CD14-positive monocyte (primary cell): ENCODE results near the gene EXOC4. TPM values are rescaled to one million over a fixed set of nuclear protein-coding genes. Genes with fewer than 3 reads are reported as not detected.

Experiments
- DNase-seq, 3 donors: peaks; one replicate each; pipeline ENCODE4 v3.0.0-alpha.2; 2011 to 2022
- H2AFZ ChIP-seq: 2 replicates; pipeline ENCODE4 v1.6.0; 2012; ENCODE audit warnings: mild to moderate bottlenecking, low read depth, low read length, inconsistent platforms; ENCODE audit not compliant: insufficient read depth, poor library complexity, severe bottlenecking
- H3K27ac ChIP-seq, 2 donors: 1 replicate in 1 of 2; 2 replicates in 1 of 2; pipeline ENCODE4 v1.5.1; 2012 to 2013; ENCODE audit warnings: low read length in 2 of 2, control low read depth in 1 of 2, inconsistent platforms in 1 of 2, low read depth in 1 of 2, mild to moderate bottlenecking in 1 of 2
- H3K27me3 ChIP-seq, 2 donors: one replicate each; pipeline versions ENCODE4 v1.6.0 to v1.6.1; 2011 to 2013; ENCODE audit warnings: low read length in 2 of 2; ENCODE audit not compliant: control insufficient read depth in 2 of 2, insufficient read depth in 2 of 2
- H3K36me3 ChIP-seq, 2 donors: replicated peaks in 1 of 2; 1 replicate in 1 of 2; 2 replicates in 1 of 2; pipeline versions ENCODE4 v1.5.1 to v1.6.1; 2012 to 2013; ENCODE audit warnings: low read length in 2 of 2, control low read depth in 1 of 2, inconsistent platforms in 1 of 2, mild to moderate bottlenecking in 1 of 2; ENCODE audit not compliant: insufficient read depth in 2 of 2, control insufficient read depth in 1 of 2
- H3K4me1 ChIP-seq, 2 donors: 1 replicate in 1 of 2; 2 replicates in 1 of 2; pipeline versions ENCODE4 v1.5.1 to v1.6.1; 2012 to 2013; ENCODE audit warnings: low read length in 2 of 2, control low read depth in 1 of 2, inconsistent platforms in 1 of 2, mild to moderate bottlenecking in 1 of 2, moderate library complexity in 1 of 2; ENCODE audit not compliant: insufficient read depth in 2 of 2, control insufficient read depth in 1 of 2
- H3K4me2 ChIP-seq: replicated peaks from 2 replicates; pipeline ENCODE3; 2012; ENCODE audit warnings: low read length, moderate library complexity, mild to moderate bottlenecking; ENCODE audit not compliant: poor library complexity, severe bottlenecking; ENCODE audit errors: extremely low read depth
- H3K4me3 ChIP-seq, 3 experiments: fragments of 200-600 bp in 1 of 3; sonication (generic) in 1 of 3; replicated peaks in 1 of 3; 1 replicate in 2 of 3; 2 replicates in 1 of 3; pipeline ENCODE4 v1.5.1; 2011 to 2013; ENCODE audit warnings: low read length in 3 of 3, mild to moderate bottlenecking in 3 of 3, control low read depth in 2 of 3, low read depth in 2 of 3, inconsistent platforms in 1 of 3, moderate library complexity in 1 of 3
- H3K79me2 ChIP-seq: 2 replicates; pipeline ENCODE4 v1.6.0; 2012; ENCODE audit warnings: mild to moderate bottlenecking, control low read depth, inconsistent platforms, low read length, moderate library complexity; ENCODE audit not compliant: insufficient read depth
- H3K9ac ChIP-seq: 2 replicates; pipeline ENCODE4 v1.6.0; 2017; ENCODE audit warnings: low read length, mild to moderate bottlenecking; ENCODE audit not compliant: insufficient read depth, poor library complexity, severe bottlenecking
- H3K9me3 ChIP-seq, 2 donors: replicated peaks in 1 of 2; 1 replicate in 1 of 2; 2 replicates in 1 of 2; pipeline versions ENCODE4 v1.5.1 to v1.6.1; 2012 to 2013; ENCODE audit warnings: low read length in 2 of 2, control low read depth in 1 of 2; ENCODE audit not compliant: control insufficient read depth in 1 of 2, insufficient read depth in 1 of 2
- H4K20me1 ChIP-seq: 2 replicates; pipeline ENCODE4 v1.6.0; 2012; ENCODE audit warnings: mild to moderate bottlenecking, low read length, control low read depth, moderate library complexity; ENCODE audit not compliant: insufficient read depth
- H3K27ac Mint-ChIP-seq, 7 donors: one replicate each; pipeline ENCODE4 v1.8.0; 2020; ENCODE audit warnings: mild to moderate bottlenecking in 7 of 7, mixed read lengths in 7 of 7, moderate library complexity in 6 of 7, inconsistent platforms in 2 of 7
- H3K27me3 Mint-ChIP-seq, 3 donors: one replicate each; pipeline ENCODE4 v1.8.0; 2021 to 2022; ENCODE audit warnings: low read depth in 3 of 3, mild to moderate bottlenecking in 3 of 3, mixed read lengths in 3 of 3, moderate library complexity in 3 of 3, inconsistent platforms in 1 of 3
- H3K36me3 Mint-ChIP-seq, 2 donors: one replicate each; pipeline ENCODE4 v1.8.0; 2020; ENCODE audit warnings: mixed read lengths in 2 of 2, inconsistent platforms in 1 of 2, mild to moderate bottlenecking in 1 of 2
- H3K4me1 Mint-ChIP-seq: one replicate; pipeline ENCODE4 v1.8.0; 2020; ENCODE audit warnings: mild to moderate bottlenecking, mixed read lengths
- H3K4me3 Mint-ChIP-seq, 2 donors: one replicate each; pipeline ENCODE4 v1.8.0; 2020; ENCODE audit warnings: mild to moderate bottlenecking in 2 of 2, mixed read lengths in 2 of 2, moderate library complexity in 1 of 2
- H3K9me3 Mint-ChIP-seq, 7 donors: one replicate each; pipeline ENCODE4 v1.8.0; 2020 to 2022; ENCODE audit warnings: mixed read lengths in 7 of 7, mild to moderate bottlenecking in 6 of 7, moderate library complexity in 6 of 7, inconsistent platforms in 2 of 7
- CTCF ChIP-seq: fragments of 200-600 bp; IDR thresholded peaks from one replicate; pipeline ENCODE4 v1.8.0; 2022; ENCODE audit warnings: antibody characterized with exemption, mild to moderate bottlenecking
- WGBS: methylation state at CpG from one replicate; pipeline ENCODE4 v1.1.5; 2013; ENCODE audit warnings: missing lambda C conversion rate; ENCODE audit not compliant: insufficient coverage; 5-methylcytosine and 5-hydroxymethylcytosine counted together
- intact Hi-C, 2 donors: fragments of 100-400 bp; cut with micrococcal nuclease; formaldehyde crosslinking; loops; one replicate each; pipeline versions ENCODE4 v1.15.0 to v1.15.1; 2023
- polyA plus RNA-seq, 3 donors: library from polyadenylated mRNA; depleted of rRNA in 1 of 3; unstranded in 2 of 3; stranded (reverse) in 1 of 3; fragments of 300-500 nt in 2 of 3; fragments of >200 nt in 1 of 3; fragmentation: Illumina TruSeq in 2 of 3; gene quantifications; 1 replicate in 2 of 3; 2 replicates in 1 of 3; pipeline ENCODE4 v1.2.3, GENCODE V29; 2012 to 2021

The EXOC4 gene
- polyA plus RNA-seq, 3 donors, result 20.6 to 22.3 (median 22.3) TPM

DNA sequence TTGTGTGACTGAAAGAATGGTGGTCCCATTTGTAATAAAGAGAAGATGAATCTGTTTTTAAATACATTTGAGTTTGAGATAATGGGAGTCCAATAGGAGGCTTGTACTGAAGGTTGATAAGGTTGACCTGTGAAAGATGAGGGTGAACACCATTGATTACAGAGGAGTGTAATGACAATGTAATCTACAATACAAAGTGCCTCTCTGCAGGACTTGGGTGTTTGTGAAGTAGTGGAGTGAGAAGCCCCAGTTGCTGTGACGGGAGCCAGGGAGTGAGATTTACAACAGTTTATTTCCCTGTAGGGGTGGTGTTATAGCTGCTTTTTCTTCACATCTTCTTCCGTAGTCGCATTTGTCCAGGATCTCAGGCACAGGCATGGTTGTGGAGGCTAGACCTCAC, 189.9 kb downstream of the EXOC4 start:
- no peaks in the 10 kb centered on the region for H3K27me3 ChIP-seq
- H3K4me1 Mint-ChIP-seq, result no peaks in the 10 kb centered on the region
- H4K20me1 ChIP-seq, result no peaks in the 10 kb centered on the region
- no peak overlapping the region for H2AFZ ChIP-seq
- H3K4me1 ChIP-seq, result no peaks in the 10 kb centered on the region
- H3K9ac ChIP-seq, result no peak overlapping the region
- no peak for DNase-seq
- no peak overlapping the region for H3K4me3 ChIP-seq
- no peak overlapping the region for H3K27ac Mint-ChIP-seq
- no peak overlapping the region for H3K27ac ChIP-seq
- no peaks in the 10 kb centered on the region for H3K36me3 Mint-ChIP-seq
- WGBS, result 94% methylated on average over 2 of the region's 3 CpGs
- H3K36me3 ChIP-seq, result no peaks in the 10 kb centered on the region
- no peaks in the 10 kb centered on the region for H3K9me3 ChIP-seq
- TF ChIP-seq CTCF, result no peak
- intact Hi-C loops, result no loop called here
- H3K79me2 ChIP-seq, result no peaks in the 10 kb centered on the region
- H3K27me3 Mint-ChIP-seq, result peaks cover 0 to 1% (median 0%) of the 10 kb centered on the region in 3 donors
- no peak overlapping the region for H3K4me3 Mint-ChIP-seq
- no peaks in the 10 kb centered on the region for H3K9me3 Mint-ChIP-seq
- no peak overlapping the region for H3K4me2 ChIP-seq

DNA sequence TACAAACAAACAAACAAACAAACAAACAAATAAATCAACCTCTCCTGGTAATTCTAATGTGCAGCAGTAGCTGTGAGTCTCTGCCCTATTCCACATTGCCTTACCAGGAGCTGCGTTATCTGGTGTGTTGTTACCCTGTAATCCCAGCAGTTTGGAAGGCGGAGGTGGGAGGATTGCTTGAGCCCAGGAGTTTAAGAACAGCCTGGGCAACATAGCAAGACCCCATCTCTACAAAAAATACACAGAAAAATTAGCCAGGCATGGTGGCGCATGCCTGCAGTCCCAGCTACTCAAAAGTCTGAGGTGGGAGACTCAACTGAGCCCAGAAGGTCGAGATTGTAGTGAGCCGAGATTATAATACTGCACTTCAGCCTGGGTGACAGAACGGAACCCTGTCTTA, 192.7 kb downstream of the EXOC4 start:
- H3K9ac ChIP-seq, result no peak overlapping the region
- H3K4me3 ChIP-seq, result no peak overlapping the region
- H3K79me2 ChIP-seq, result no peaks in the 10 kb centered on the region
- Mint-ChIP-seq H3K4me3 (no peak overlapping the region), H3K4me1 (peaks cover 3% of the 10 kb centered on the region), H3K27me3 (peaks cover 0 to 1% (median 0%) of the 10 kb centered on the region in 3 donors), H3K27ac (peak overlapping the region in 1 of 7 donors; percentile 7), H3K36me3 (no peaks in the 10 kb centered on the region), H3K9me3 (peaks cover 0 to 2% (median 0%) of the 10 kb centered on the region in 7 donors)
- intact Hi-C loops, result no loop called here
- no peak for TF ChIP-seq CTCF
- no peak overlapping the region for H3K27ac ChIP-seq
- H3K4me2 ChIP-seq, result no peak overlapping the region
- no peaks in the 10 kb centered on the region for H4K20me1 ChIP-seq
- H3K36me3 ChIP-seq, result no peaks in the 10 kb centered on the region
- no peaks in the 10 kb centered on the region for H3K27me3 ChIP-seq
- no peaks in the 10 kb centered on the region for H3K9me3 ChIP-seq
- 93% methylated on average over 4 of the region's 6 CpGs for WGBS
- DNase-seq, result no peak
- no peak overlapping the region for H2AFZ ChIP-seq
- H3K4me1 ChIP-seq, result no peaks in the 10 kb centered on the region
